ENCODE results near the gene RAD51B.
"Not testable (repeated sequence)": the region's sequence is repeated elsewhere in the genome, so short reads cannot be mapped to it uniquely, and the experiment has no call there.

The RAD51B gene

GRCh38 chr14:67963960-67964812 lies 144.6 kb downstream of the RAD51B start:
- Histone ChIP-seq H3K4me3 (ENCODE audit: low read length) (no peak overlapping the region), H3K9me2 (replicated peaks; ENCODE audit: insufficient read depth, low read length) (no peaks in the 10 kb centered on the region), H3K9me3 (replicated peaks; ENCODE audit: insufficient read depth, low read length) (no peaks in the 10 kb centered on the region), H3K27ac (ENCODE audit: low read length) (no peak overlapping the region), H3F3A (ENCODE audit: insufficient read depth, low read length) (no peaks in the 10 kb centered on the region), H3K4me2 (ENCODE audit: low read depth, low read length) (no peak overlapping the region), H3K9ac (ENCODE audit: low read length) (no peak overlapping the region), H3K4me1 (ENCODE audit: low read length) (no peaks in the 10 kb centered on the region), H3K36me3 (replicated peaks; ENCODE audit: insufficient read depth, low read length) (no peaks in the 10 kb centered on the region), H2AFZ (ENCODE audit: low read length) (no peak overlapping the region), H3K27me3 (replicated peaks; ENCODE audit: insufficient read depth, low read length) (no peaks in the 10 kb centered on the region), H4K20me1 (ENCODE audit: insufficient read depth, low read length) (no peaks in the 10 kb centered on the region), H3K79me2 (ENCODE audit: low read length) (no peaks in the 10 kb centered on the region)
- no peak for TF ChIP-seq EZH2 (optimal IDR thresholded peaks at IDR 0.05; ENCODE audit: low read depth, low read length)
- TF ChIP-seq CTCF (IDR thresholded peaks at IDR 0.05; ENCODE audit: low read length) = no peak
- TF ChIP-seq EZH2phosphoT487 (IDR thresholded peaks at IDR 0.05; ENCODE audit: low read length) = no peak
- no peak for DNase-seq

GRCh38 chr14:67965696-67966095 lies 146.1 kb downstream of the RAD51B start:
- Histone ChIP-seq H3K9me2 (replicated peaks; ENCODE audit: insufficient read depth, low read length) (no peaks in the 10 kb centered on the region), H2AFZ (ENCODE audit: low read length) (no peak overlapping the region), H3K79me2 (ENCODE audit: low read length) (no peaks in the 10 kb centered on the region), H3K9me3 (replicated peaks; ENCODE audit: insufficient read depth, low read length) (no peaks in the 10 kb centered on the region), H3K36me3 (replicated peaks; ENCODE audit: insufficient read depth, low read length) (no peaks in the 10 kb centered on the region), H3F3A (ENCODE audit: insufficient read depth, low read length) (no peaks in the 10 kb centered on the region), H4K20me1 (ENCODE audit: insufficient read depth, low read length) (no peaks in the 10 kb centered on the region), H3K4me1 (ENCODE audit: low read length) (no peaks in the 10 kb centered on the region), H3K4me3 (ENCODE audit: low read length) (no peak overlapping the region), H3K27ac (ENCODE audit: low read length) (no peak overlapping the region), H3K27me3 (replicated peaks; ENCODE audit: insufficient read depth, low read length) (no peaks in the 10 kb centered on the region), H3K9ac (ENCODE audit: low read length) (no peak overlapping the region), H3K4me2 (ENCODE audit: low read depth, low read length) (no peak overlapping the region)
- no peak for TF ChIP-seq EZH2phosphoT487 (IDR thresholded peaks at IDR 0.05; ENCODE audit: low read length)
- no peak for TF ChIP-seq CTCF (IDR thresholded peaks at IDR 0.05; ENCODE audit: low read length)
- no peak for TF ChIP-seq EZH2 (optimal IDR thresholded peaks at IDR 0.05; ENCODE audit: low read depth, low read length)
- DNase-seq = no peak

GRCh38 chr14:67967206-67967605 lies 147.6 kb downstream of the RAD51B start:
- Histone ChIP-seq H3K79me2 (ENCODE audit: low read length) (no peaks in the 10 kb centered on the region), H3K4me3 (ENCODE audit: low read length) (no peak overlapping the region), H3K36me3 (replicated peaks; ENCODE audit: insufficient read depth, low read length) (no peaks in the 10 kb centered on the region), H4K20me1 (ENCODE audit: insufficient read depth, low read length) (no peaks in the 10 kb centered on the region), H3K4me2 (ENCODE audit: low read depth, low read length) (no peak overlapping the region), H3K9ac (ENCODE audit: low read length) (no peak overlapping the region), H3K27ac (ENCODE audit: low read length) (no peak overlapping the region), H3K4me1 (ENCODE audit: low read length) (no peaks in the 10 kb centered on the region), H3F3A (ENCODE audit: insufficient read depth, low read length) (no peaks in the 10 kb centered on the region), H3K27me3 (replicated peaks; ENCODE audit: insufficient read depth, low read length) (no peaks in the 10 kb centered on the region), H3K9me3 (replicated peaks; ENCODE audit: insufficient read depth, low read length) (no peaks in the 10 kb centered on the region), H3K9me2 (replicated peaks; ENCODE audit: insufficient read depth, low read length) (no peaks in the 10 kb centered on the region), H2AFZ (ENCODE audit: low read length) (no peak overlapping the region)
- TF ChIP-seq CTCF (IDR thresholded peaks at IDR 0.05; ENCODE audit: low read length) = no peak
- no peak for TF ChIP-seq EZH2phosphoT487 (IDR thresholded peaks at IDR 0.05; ENCODE audit: low read length)
- DNase-seq = no peak

- not testable (repeated sequence) for H3K4me1 ChIP-seq (ENCODE audit: low read length); H3K9me3 ChIP-seq (replicated peaks; ENCODE audit: insufficient read depth, low read length); H2AFZ ChIP-seq (ENCODE audit: low read length); H3K4me2 ChIP-seq (ENCODE audit: low read depth, low read length); DNase-seq; H3K9ac ChIP-seq (ENCODE audit: low read length); H3K27ac ChIP-seq (ENCODE audit: low read length); H4K20me1 ChIP-seq (ENCODE audit: insufficient read depth, low read length); H3F3A ChIP-seq (ENCODE audit: insufficient read depth, low read length); H3K4me3 ChIP-seq (ENCODE audit: low read length); H3K79me2 ChIP-seq (ENCODE audit: low read length); H3K9me2 ChIP-seq (replicated peaks; ENCODE audit: insufficient read depth, low read length); H3K36me3 ChIP-seq (replicated peaks; ENCODE audit: insufficient read depth, low read length); H3K27me3 ChIP-seq (replicated peaks; ENCODE audit: insufficient read depth, low read length)
These were observed 148.4 kb downstream of the RAD51B start for GRCh38 chr14:67967970-67968369.
